Measurements from ENCODE around the gene UTP15.

Gene UTP15

GRCh38 chr5:73591102-73591695, 25.7 kb downstream of the UTP15 start:
- TF ChIP-seq JUND (IDR thresholded peaks at IDR 0.05; ENCODE audit: low read depth) = no peak
- in situ Hi-C loops (cut with HindIII; ENCODE audit: low pct_unique_long_range_greater_than_20kb, low sequenced_read_pairs) = no loop called here
- peak; percentile 22 to 84 for DNase-seq (ENCODE audit: low read depth in 1 of 2, low spot score in 1 of 2)

DNA sequence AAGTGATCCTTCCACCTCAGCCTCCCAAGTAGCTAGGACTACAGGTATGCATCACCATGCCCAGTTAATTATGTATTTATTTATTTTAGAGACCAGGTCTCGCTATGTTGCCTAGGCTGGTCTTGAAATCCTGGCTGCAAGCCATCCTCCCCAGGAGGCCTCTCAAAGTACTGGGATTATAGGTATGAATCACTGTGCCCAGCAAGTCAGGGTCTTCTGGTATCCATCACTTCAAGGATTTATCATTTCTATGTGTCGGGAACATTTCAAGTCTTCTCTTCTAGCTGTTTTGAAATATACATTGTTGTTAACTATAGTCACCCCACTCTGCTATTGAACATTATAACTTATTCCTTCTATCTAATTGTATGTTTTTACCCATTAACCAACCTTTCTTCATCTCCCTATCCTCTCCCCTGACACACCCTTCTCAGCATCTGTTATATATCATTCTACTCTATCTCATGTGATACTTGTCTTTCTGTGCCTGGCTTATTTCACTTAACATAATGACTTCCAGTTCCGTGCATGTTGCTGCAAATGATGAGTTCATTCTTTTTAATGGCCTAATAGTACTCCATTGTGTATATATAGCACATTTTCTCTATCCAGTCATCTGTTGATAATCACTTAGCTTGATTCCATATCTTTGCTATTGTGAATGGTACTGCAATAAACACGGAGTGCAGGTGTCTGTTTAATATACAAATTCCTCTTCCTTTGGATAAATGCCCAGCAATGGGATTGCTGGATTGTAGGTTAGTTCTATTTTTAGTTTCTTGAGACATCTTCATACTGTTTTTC, 26.4 kb downstream of the UTP15 start:
- no peak for DNase-seq (ENCODE audit: low read depth in 1 of 2, low spot score in 1 of 2)
- TF ChIP-seq JUND (IDR thresholded peaks at IDR 0.05; ENCODE audit: low read depth) = no peak
- in situ Hi-C loops (cut with HindIII; ENCODE audit: low pct_unique_long_range_greater_than_20kb, low sequenced_read_pairs) = no loop called here

DNA sequence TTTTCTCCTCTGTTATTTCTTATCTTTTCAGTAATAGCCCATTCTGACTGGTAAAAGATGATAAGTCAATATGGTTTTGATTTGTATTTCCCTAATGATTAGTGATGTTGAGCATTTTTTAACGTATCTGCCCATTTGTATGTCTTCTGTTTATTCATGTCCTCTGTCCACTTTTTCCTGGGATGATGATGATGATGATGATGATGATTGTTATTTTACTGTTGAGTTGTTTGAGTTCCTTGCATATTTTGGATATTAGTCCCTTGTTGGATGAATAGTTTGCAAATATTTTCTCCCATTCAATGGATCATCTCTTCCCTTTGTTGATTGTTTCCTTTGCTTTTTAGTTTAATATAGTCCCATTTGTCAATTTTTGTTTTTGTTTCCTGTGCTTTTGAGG, 27.0 kb downstream of the UTP15 start:
- in situ Hi-C loops (cut with HindIII; ENCODE audit: low pct_unique_long_range_greater_than_20kb, low sequenced_read_pairs) = no loop called here
- DNase-seq (ENCODE audit: low read depth in 1 of 2, low spot score in 1 of 2) = no peak

DNA sequence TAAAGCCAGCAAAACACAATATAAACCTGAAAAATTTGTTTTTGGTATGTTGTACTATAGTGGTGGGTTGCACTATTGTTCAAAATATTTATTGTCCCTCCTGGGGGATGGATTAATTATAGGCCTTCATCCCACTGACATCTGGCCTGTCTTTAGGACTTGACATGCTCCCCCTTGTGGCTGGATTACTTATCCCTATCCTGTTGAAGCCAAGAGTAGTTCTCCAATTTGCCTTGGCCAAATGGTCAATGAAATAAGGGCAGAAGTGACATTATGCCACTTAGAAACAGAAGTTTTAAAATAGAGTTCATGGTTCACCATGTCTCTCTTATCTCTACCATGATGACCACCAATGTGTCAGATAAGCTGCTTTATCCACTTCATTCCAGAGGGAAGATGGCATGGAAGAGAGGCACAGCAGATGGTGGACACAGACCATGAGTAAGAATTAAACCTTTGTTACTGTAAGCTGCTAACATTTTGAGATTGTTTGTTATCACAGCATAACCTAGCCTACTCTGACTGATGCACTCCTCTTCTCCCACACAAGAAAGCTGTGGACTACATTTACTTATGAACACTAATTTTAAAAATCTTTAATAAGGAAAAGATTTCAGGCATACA, 31.3 kb downstream of the UTP15 start:
- in situ Hi-C loops (cut with HindIII; ENCODE audit: low pct_unique_long_range_greater_than_20kb, low sequenced_read_pairs) = no loop called here
- peak in 1 of 2 experiments; percentile 68 for DNase-seq (ENCODE audit: low read depth in 1 of 2, low spot score in 1 of 2)
- TF ChIP-seq JUND (IDR thresholded peaks at IDR 0.05; ENCODE audit: low read depth) = no peak

More for the DNA sequence above, 27.0 kb downstream of the UTP15 start:
- TF ChIP-seq JUND (IDR thresholded peaks at IDR 0.05; ENCODE audit: low read depth) = no peak

GRCh38 chr5:73599380-73599779, 33.8 kb downstream of the UTP15 start:
- in situ Hi-C loops (cut with HindIII; ENCODE audit: low pct_unique_long_range_greater_than_20kb, low sequenced_read_pairs) = no loop called here
- no peak for TF ChIP-seq JUND (IDR thresholded peaks at IDR 0.05; ENCODE audit: low read depth)
- no peak for DNase-seq (ENCODE audit: low read depth in 1 of 2, low spot score in 1 of 2)

GRCh38 chr5:73603998-73604397, 38.5 kb downstream of the UTP15 start:
- DNase-seq (ENCODE audit: low read depth in 1 of 2, low spot score in 1 of 2) = no peak
- in situ Hi-C loops (cut with HindIII; ENCODE audit: low pct_unique_long_range_greater_than_20kb, low sequenced_read_pairs) = no loop called here
- no peak for TF ChIP-seq JUND (IDR thresholded peaks at IDR 0.05; ENCODE audit: low read depth)

- in situ Hi-C loops (cut with HindIII; ENCODE audit: low pct_unique_long_range_greater_than_20kb, low sequenced_read_pairs) = no loop called here
- DNase-seq (ENCODE audit: low read depth in 1 of 2, low spot score in 1 of 2) = no peak
- no peak for TF ChIP-seq JUND (IDR thresholded peaks at IDR 0.05; ENCODE audit: low read depth)
Measured at GRCh38 chr5:73605223-73606087, 39.9 kb downstream of the UTP15 start.

GRCh38 chr5:73606206-73606753, 40.7 kb downstream of the UTP15 start:
- DNase-seq (ENCODE audit: low read depth in 1 of 2, low spot score in 1 of 2) = no peak
- in situ Hi-C loops (cut with HindIII; ENCODE audit: low pct_unique_long_range_greater_than_20kb, low sequenced_read_pairs) = no loop called here
- no peak for TF ChIP-seq JUND (IDR thresholded peaks at IDR 0.05; ENCODE audit: low read depth)

GRCh38 chr5:73607228-73607627, 41.7 kb downstream of the UTP15 start:
- in situ Hi-C loops (cut with HindIII; ENCODE audit: low pct_unique_long_range_greater_than_20kb, low sequenced_read_pairs) = no loop called here
- no peak for DNase-seq (ENCODE audit: low read depth in 1 of 2, low spot score in 1 of 2)
- TF ChIP-seq JUND (IDR thresholded peaks at IDR 0.05; ENCODE audit: low read depth) = no peak

GRCh38 chr5:73612799-73613198, 47.3 kb downstream of the UTP15 start:
- in situ Hi-C loops (cut with HindIII; ENCODE audit: low pct_unique_long_range_greater_than_20kb, low sequenced_read_pairs) = no loop called here

DNA sequence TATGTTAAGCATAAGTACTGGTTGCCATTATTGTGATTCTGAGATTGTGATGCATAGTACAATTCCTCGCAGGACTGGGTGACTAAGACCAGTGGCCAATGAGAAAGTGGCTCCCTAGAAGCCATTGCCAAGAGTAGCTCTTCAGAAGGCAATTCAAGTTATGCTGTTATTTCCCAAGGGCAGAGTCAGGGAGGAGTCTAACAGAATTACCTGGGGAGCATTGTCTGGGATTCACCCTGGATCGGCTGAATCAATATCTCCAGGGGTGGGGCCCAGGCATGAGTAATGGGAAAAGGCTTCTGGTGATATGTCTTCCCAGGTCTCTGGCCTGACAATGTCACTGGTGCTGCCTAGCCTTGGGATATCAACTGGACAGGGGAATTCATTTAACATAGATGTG, 49.5 kb downstream of the UTP15 start:
- no peak for TF ChIP-seq JUND (IDR thresholded peaks at IDR 0.05; ENCODE audit: low read depth)
- DNase-seq (ENCODE audit: low read depth in 1 of 2, low spot score in 1 of 2) = peak in 1 of 2 experiments; percentile 42
- in situ Hi-C loops (cut with HindIII; ENCODE audit: low pct_unique_long_range_greater_than_20kb, low sequenced_read_pairs) = no loop called here

More at GRCh38 chr5:73612799-73613198, 47.3 kb downstream of the UTP15 start:
- TF ChIP-seq JUND (IDR thresholded peaks at IDR 0.05; ENCODE audit: low read depth) = no peak
- no peak for DNase-seq (ENCODE audit: low read depth in 1 of 2, low spot score in 1 of 2)

DNA sequence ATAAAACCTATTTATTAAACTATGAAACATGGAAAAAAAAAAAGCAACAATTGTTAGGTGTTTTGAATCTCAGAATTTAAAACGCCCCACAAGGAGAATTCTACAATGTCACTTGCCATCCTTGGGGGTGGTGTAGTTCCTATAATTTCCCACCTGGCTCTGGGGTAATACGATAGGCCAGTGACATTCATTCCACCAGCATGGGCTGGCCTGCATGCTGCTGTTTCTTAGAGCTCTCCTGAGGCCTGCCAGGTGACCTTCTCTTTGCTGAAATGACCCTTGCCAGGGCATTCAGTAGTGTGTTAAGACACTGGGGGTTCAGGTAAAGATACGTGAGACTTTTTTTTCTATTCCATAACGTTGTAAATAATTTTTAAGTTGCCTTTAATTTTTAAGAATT, 50.4 kb downstream of the UTP15 start:
- DNase-seq (ENCODE audit: low read depth in 1 of 2, low spot score in 1 of 2) = no peak
- in situ Hi-C loops (cut with HindIII; ENCODE audit: low pct_unique_long_range_greater_than_20kb, low sequenced_read_pairs) = no loop called here
- TF ChIP-seq JUND (IDR thresholded peaks at IDR 0.05; ENCODE audit: low read depth) = no peak

Data from T47D (cell line).